Activated CD8-positive, alpha-beta memory T cell treated with anti-CD3 and anti-CD28 coated beads, Interleukin-2, amount 50 U/mL, for 1 hour (primary cell): Measurements from ENCODE around the gene DSCAM.

Experiments used
- DNase-seq: peaks from one replicate; pipeline ENCODE4 v3.0.0-alpha.2; 2020; ENCODE audit errors: extremely low read depth

DSCAM gene

DNA sequence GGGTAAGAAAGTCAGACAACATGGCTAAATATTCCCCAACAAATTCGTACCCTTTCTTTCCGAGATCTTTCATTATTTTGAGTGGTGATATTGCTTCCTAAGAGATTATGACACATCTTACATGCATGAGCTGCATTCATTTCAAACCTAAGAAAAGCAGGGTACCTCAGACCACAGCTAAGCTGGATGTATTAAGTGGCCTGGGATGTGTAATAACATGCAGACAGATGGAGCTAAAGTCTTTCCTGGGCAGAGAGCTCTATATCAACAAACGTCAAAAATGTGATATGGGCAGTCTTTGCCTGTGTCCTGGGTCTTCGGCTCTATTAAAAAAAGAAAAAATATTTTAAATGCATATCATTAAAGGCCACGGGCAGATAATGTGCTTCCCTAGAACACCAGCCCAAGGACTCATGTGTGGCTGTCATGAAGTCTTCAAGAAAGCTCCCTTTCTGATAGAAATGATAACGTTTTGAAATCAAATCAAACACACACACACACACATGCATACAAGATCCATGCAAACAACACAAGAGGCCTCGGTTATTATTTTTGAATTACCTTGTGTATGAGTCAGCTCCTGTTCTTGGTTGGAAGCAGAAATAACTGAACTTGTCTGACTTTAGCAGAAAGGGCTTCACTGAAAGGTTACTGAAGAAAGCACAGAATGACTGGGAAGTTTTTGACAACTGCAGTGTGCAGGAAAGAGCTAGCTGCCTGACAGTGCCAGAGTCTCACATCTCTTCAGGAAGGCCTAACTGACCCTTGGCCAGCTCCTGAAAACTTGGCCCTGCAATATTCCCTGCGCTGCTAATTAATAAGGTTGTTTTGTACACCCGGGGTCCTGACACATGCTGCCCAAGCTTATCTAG, 231.2 kb downstream of the DSCAM start:
- no peak for DNase-seq

DNA sequence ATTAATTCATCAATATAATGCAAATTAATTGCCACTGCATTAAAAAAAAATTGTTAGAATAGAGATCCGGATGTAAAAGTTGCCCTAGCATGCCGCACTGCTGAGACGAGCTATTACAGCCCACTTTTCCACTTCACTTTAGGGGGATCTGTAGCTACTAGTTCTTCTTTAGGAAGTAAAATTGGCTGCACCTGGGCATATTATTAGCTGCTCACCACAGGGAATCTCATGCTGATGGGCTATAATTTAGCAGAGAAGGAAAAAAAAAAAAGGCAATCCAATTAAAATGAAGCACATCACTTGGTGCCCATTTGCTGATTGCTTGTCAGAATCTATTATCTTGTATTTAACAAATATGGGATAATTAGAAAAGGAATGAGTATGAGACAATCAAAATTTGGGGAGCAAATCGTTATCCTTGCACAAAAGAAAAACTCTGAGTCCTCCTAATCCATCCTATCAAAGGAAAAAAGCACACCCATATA, 233.4 kb downstream of the DSCAM start:
- DNase-seq = no peak

DNA sequence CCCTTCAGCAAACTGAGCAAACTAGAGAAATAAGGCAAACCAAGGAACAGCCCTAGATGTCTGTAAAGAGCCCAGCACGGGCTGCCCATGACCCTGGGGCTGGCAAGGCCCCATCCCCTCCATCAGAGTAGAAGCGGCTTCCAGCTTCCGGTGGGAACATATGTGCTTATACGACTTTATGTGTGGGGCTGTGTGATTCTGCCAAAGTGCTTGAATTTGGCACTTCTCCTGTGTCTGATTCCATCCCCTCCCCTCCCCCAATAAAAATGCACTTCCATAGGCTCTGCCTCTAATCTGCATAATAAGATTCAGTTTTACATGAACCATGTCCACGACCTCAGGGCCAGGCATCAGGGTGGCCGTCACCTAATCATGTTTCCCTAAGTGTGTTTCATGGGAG, 236.6 kb downstream of the DSCAM start:
- no peak for DNase-seq

DNA sequence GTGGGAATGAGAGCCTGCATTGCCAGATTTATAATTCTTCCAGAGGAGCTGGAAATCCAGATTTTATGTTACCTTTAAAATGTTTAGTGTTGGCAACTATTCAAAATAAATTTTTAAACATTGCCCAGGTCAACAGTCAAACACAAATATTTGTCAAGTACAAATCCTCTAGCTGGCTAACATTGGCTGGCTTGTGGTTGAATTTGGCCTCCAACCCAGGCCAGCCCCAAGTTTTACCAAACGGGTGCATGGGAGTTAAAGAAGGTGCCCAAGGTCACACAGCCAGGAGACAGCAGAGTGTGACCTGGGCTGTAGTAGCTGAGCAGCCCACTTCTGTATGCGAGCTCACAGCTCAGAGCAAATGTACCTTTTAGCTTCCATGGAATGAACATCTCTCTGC, 240.6 kb downstream of the DSCAM start:
- DNase-seq = no peak

- no peak for DNase-seq
Measured at GRCh38 chr21:40605094-40605493, 241.9 kb downstream of the DSCAM start.

DNA sequence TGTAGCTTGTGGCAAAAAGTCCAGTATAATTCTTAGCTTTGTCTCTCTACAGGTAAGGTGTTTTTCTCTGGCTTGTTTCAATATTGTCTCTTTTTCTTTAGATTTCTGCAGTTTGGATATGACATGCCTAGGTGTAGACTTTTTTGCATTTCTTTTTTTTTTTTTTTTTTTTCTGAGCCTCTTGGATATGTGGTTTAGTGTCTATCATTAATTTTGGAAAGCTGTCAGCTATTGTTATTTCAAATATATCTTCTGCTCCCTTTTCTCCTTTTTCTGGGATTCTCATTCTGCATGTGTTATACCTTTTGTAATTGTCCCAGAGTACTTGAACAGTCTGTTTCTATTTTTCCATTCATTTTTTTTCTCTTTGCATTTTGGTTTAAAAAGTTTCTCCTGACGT, 243.2 kb downstream of the DSCAM start:
- no peak for DNase-seq

DNA sequence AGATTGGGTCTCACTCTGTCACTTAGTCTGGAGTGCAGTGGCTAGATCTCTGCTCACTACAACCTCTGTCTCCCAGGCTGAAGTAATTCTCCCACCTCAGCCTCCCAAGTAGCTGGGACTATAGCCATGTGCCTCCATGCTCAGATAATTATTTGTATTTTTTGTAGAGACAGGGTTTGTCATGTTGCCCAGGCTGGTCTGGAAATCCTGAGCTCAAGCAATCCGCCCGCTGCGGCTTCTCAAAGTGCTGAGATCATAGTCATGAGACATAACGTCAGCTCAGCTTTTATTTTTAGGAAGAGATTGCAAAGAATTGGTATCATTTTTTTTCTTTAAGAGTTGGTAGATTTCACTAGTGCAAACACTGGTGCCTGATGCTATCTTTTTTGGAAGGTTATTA, 244.9 kb downstream of the DSCAM start:
- no peak for DNase-seq

GRCh38 chr21:40595806-40596205, 251.2 kb downstream of the DSCAM start:
- no peak for DNase-seq

GRCh38 chr21:40587736-40588346, 259.1 kb downstream of the DSCAM start:
- no peak for DNase-seq

GRCh38 chr21:40586575-40586974, 260.4 kb downstream of the DSCAM start:
- DNase-seq = no peak

- no peak for DNase-seq
Measured at GRCh38 chr21:40577285-40578043, 269.5 kb downstream of the DSCAM start.

GRCh38 chr21:40575976-40576375, 271.0 kb downstream of the DSCAM start:
- DNase-seq = no peak

GRCh38 chr21:40569357-40569756, 277.6 kb downstream of the DSCAM start:
- no peak for DNase-seq

DNA sequence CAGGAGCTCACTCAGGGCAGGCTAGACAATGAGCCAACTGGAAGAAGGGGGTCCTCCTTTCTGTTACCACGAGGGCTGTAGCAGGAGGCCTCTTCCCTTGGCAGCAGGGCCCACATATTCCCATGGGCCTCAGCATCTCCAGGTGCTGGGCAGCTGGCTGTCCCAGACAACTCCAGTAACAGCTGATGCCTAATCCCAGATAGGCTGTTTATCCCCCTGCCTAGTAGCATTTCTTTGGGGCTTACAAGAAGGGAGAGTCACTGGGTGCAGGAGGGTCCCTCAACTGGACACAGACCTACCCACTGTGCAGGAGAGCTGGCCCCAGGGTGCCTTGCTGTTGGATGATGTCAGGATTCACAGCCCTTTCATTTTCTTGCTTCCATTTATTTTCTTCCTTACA, 278.2 kb downstream of the DSCAM start:
- no peak for DNase-seq

- DNase-seq = no peak
Measured at GRCh38 chr21:40567501-40567900, 279.5 kb downstream of the DSCAM start.

- no peak for DNase-seq
Measured at GRCh38 chr21:40566486-40566885, 280.5 kb downstream of the DSCAM start.

DNA sequence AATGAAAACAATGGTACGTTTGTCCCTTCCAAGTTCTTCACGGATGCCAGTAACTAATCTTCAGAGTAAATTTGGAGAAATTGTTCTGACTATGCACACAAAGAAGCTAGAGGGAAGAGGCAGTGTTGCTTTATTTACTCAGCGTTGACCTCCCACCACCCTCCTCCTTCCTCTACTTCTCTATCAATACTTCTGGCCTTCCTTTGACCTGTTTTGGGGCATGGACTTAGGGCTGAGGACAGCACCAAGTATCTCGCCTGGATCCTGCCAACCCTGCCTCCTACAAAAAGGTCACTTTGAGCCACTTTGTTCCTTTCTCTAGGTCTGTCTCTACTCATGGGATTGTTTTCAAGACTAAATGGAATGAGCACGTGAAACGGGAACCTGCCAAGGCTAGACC, 282.6 kb downstream of the DSCAM start:
- DNase-seq = no peak

DNA sequence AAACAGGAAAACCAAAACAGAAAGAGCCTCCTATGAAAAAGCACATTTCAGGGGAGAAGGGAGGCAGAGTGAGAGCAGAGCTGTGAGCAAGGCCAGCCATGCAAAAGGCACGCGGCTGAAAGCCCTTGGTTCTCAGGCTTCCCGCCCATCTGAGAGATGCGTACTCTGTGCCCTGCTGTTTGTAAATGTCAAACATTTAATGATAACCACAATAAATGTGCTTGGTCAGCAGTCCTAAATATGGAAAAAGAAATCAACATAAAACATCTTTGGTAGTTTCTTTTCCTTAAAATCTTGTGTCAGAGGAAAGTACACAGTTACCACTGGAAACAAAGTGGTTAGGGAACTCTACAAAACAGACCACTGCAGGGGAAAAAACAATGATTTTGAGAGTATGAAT, 283.1 kb downstream of the DSCAM start:
- DNase-seq = no peak

GRCh38 chr21:40562242-40563002, 284.5 kb downstream of the DSCAM start:
- no peak for DNase-seq

DNA sequence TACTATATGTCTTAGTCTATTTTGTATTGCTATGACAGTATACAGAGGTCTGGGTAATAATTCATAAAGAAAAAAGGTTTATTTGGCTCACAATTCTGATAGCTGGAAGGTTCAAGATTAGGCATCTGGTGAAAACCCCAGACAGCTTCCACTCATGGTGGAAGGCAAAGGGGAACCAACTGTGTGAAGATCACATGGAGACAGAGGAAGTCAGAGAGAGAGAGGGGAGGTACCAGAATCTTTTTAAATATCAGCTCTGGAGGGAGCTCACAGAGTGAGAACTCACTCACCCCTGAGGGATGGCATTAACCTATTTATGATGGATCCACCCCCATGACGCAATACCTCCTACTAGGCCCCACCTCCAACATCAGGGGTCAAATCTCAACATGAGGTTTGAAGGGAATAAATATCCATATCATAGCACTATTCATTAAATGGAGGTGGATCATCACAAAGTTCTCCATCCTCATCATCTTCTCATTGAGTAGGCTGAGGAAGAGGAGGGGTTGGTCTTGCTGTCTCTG, 290.5 kb downstream of the DSCAM start:
- no peak for DNase-seq

GRCh38 chr21:40555021-40555528, 291.9 kb downstream of the DSCAM start:
- no peak for DNase-seq
